Tibial nerve (tissue), 4 donors: ENCODE data around the gene PLEKHA7.

Experiments used
- CTCF ChIP-seq, 5 experiments: fragments of 200-600 bp in 3 of 5; fragments of 450-650 bp in 2 of 5; sonication (generic) in 3 of 5; IDR thresholded peaks; one replicate each; pipeline ENCODE4 v1.5.1; 2016 to 2019; ENCODE audit warnings: antibody characterized with exemption in 5 of 5, mild to moderate bottlenecking in 3 of 5, moderate library complexity in 2 of 5
- EP300 ChIP-seq, 2 donors: sonication (generic); formaldehyde crosslinking; IDR thresholded peaks; one replicate each; pipeline ENCODE4 v1.6.1; 2017; ENCODE audit warnings: antibody characterized with exemption in 2 of 2, mild to moderate bottlenecking in 1 of 2
- POLR2A ChIP-seq, 2 donors: fragments of 450-650 bp; IDR thresholded peaks; one replicate each; pipeline ENCODE4 v1.6.1; 2017; ENCODE audit warnings: antibody characterized with exemption in 2 of 2, mild to moderate bottlenecking in 2 of 2, moderate library complexity in 2 of 2

- TF ChIP-seq CTCF (IDR thresholded peaks at IDR 0.05): no peak
- no peak for TF ChIP-seq EP300 (IDR thresholded peaks at IDR 0.05)
- no peak for TF ChIP-seq POLR2A (IDR thresholded peaks at IDR 0.05)
These were observed 114.4 kb downstream of the PLEKHA7 start for GRCh38 chr11:16899708-16900303.
